Prostate gland (tissue), 2 donors: Measurements from ENCODE around the gene AVEN.

Experiments
- CTCF ChIP-seq, 4 experiments: fragments of 200-600 bp in 2 of 4; fragments of 450-650 bp in 2 of 4; sonication (generic) in 2 of 4; IDR thresholded peaks; 1 replicate in 3 of 4; 2 replicates in 1 of 4; pipeline ENCODE4 v1.5.1; 2016 to 2019; ENCODE audit warnings: antibody characterized with exemption in 4 of 4, mild to moderate bottlenecking in 2 of 4, moderate library complexity in 2 of 4
- POLR2A ChIP-seq: fragments of 450-650 bp; IDR thresholded peaks from one replicate; pipeline ENCODE4 v1.6.1; 2016; ENCODE audit warnings: antibody characterized with exemption, mild to moderate bottlenecking
- POLR2AphosphoS5 ChIP-seq: sonication (generic); formaldehyde crosslinking; IDR thresholded peaks from one replicate; pipeline ENCODE4 v1.6.1; 2017; ENCODE audit warnings: antibody characterized with exemption

GRCh38 chr15:33941279-33942063 is 97.5 kb downstream of the AVEN start:
- TF ChIP-seq CTCF (IDR thresholded peaks at IDR 0.05) = no peak
- no peak for TF ChIP-seq POLR2A
- TF ChIP-seq POLR2AphosphoS5 = no peak
